HG03342 (cell line): ENCODE data around the gene PAMR1.

Experiments
- ATAC-seq: cut with Tn5 transposase; IDR thresholded peaks from one replicate; pipeline ENCODE4 v1.9.1; 2021; ENCODE audit warnings: mild to moderate bottlenecking, moderate library complexity; ENCODE audit not compliant: unreplicated experiment

The PAMR1 gene

GRCh38 chr11:35461917-35462538 is 63.4 kb downstream of the PAMR1 start:
- no peak for ATAC-seq

DNA sequence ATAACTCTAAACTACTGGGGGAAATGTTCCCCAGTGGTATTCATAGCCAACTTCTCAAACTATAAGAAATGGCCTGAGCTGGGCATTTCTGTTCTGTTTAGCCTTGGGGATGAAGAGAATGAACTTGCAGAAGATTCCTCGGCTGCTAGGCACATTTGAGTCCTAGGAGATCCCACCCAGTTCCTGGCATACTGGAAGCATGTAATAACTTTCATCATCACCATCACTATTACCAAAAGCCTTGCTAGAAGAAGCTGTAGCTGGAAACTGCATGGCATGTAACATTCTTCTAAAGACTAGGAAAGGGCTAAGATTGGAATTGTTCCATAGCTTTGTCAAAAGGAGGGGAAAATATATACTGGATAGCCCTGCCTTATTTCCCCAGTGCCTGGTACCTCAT is 65.9 kb downstream of the PAMR1 start:
- no peak for ATAC-seq

GRCh38 chr11:35458846-35459245 is 66.6 kb downstream of the PAMR1 start:
- ATAC-seq = no peak

DNA sequence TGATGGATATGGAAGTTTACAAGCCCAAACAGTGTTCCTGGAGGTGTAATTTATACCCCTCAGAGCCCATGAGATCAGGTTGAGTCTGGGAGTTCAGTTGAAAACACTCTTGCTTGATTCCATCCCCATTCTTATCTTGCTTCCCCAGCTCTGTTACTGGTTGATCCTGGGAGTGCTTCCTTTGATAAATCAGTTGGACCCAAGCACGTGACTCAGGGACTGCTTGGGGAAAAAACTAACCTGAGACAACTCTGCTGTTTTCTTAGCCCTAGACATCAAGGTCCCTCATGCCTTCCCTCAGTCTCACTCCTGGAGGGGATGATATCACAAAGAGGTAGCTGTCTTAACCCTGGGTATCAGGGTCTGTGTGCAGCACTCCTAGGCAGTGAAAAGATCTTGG is 71.1 kb downstream of the PAMR1 start:
- ATAC-seq = no peak

GRCh38 chr11:35436581-35437250 is 88.7 kb downstream of the PAMR1 start:
- no peak for ATAC-seq

DNA sequence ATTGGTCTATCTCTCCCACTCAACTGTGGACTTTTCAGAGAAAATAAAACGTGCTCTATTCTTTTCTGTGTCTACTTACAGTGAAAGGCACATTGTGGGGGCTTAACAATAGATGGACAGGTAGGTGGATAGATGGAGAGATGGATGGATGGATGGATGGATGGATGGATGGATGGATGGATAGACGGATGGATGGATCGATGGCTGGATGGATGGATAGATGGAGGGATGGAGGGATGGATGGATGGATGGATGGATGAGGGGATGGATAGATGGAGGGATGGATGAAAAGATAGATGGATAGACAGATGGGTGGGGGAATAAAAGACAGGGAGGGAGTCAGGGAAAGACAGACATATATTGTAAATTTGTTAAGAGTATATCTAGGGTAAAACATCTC is 91.8 kb downstream of the PAMR1 start:
- ATAC-seq = no peak

GRCh38 chr11:35432464-35432863 is 93.0 kb downstream of the PAMR1 start:
- no peak for ATAC-seq

DNA sequence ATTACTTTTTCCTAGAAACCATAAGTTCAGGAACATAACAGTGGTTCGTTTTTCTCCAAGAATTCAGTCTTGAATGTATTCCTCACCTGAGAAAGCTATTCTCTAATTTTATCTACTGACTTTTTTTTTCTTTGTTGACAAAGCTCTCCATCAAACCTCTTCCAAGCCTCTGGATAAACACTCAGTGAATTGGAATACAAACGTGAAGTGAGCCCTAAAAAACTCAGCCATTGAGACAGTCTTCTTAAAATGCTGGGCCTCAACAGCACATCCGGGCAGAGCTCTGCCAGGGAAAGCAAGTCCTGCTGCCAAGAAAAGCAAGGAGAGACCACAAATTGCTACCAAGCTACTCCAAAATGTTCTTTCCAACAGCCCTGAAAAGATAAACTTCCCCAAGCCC is 98.3 kb downstream of the PAMR1 start:
- no peak for ATAC-seq

DNA sequence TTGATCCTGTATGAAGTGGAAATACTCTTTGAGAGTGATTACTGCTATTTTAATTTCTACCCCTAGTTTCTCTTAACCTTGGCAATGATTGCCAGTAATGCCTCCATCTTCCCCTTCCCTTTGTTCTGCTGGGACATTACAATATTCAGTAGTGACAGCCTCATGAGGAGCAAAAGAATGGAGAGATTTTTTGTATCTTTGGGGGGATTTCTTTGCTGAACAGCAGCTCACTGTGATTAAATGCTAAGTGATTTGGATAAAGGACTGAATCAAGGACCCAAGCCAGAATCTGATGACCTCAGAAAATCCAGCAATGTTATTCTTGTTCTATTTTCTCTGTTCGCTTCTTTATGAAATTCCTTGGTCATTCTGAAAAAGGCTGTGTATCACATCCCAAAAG is 99.1 kb downstream of the PAMR1 start:
- no peak for ATAC-seq

DNA sequence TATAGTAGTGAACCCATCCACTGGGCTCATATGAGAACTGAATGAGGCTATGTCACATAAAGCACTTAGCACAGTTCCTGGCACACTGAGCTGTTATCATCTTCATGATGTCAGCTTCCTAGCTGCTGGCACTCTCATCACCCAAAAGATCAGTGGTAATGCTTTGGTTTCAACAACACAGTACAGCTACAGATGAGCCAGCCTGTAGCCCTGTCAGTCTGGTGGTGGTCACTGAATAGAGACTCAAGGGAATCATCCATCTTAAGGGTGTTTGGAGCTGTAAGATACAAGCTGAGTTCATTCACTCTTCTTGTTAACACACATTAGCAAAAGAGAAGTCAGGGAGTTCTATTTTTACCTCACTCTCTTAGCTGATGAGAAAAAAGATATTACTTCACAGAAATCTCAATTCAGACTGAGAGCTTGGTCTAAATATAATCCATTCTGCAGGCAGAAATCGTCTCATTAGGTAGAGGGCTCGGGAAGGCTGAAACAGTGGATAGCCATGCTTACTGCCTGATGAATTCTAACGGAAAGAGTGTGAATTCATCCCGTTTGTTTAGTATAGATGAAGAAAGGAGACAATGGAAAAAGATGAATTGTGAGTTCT is 99.7 kb downstream of the PAMR1 start:
- no peak for ATAC-seq

- no peak for ATAC-seq
Measured at GRCh38 chr11:35424157-35424940, 101.1 kb downstream of the PAMR1 start.

DNA sequence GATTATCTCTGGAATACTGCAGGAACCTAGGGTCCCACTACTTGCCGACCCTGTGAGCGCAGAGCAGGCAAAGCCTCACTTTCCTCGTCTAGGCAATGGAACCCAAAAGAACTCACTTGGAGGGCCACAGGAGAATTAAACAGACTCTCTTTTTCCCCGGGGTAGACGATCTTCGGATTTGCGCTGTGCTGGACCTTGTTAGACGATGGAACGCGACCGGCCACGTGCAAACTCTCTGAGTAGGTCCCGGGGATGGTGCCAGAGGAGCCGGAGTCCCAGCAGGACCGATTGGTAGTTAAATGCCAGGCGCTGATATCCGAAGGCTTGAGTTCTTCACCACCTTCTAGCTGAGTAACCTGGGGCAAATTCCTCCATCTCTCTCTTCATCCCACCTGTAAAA is 105.0 kb downstream of the PAMR1 start:
- no peak for ATAC-seq

DNA sequence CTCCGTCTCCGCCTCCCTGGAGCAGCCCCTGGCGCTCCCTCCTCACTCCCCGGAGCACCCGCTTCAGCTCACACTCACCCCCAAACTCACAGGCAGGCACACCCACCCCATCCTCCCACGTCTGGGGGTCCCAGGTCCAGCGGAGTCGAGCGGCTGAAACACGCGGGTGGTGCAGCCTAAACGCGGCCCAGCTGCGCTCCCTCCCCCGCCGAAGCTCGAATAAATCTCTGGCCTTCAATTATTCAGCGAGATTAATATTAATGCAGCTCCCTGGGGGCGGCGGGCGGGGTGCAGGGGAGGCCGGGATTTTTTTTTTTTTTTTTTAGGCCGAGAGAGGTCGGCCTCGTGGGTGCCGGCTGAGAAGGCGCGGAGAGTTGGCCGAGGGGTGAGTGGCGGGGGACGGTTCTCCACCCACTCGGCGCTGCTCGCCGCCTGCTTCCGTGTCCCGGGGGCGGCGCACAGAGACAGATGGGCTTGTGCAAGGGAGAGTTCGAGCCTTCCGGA is 105.5 kb downstream of the PAMR1 start:
- no peak for ATAC-seq

DNA sequence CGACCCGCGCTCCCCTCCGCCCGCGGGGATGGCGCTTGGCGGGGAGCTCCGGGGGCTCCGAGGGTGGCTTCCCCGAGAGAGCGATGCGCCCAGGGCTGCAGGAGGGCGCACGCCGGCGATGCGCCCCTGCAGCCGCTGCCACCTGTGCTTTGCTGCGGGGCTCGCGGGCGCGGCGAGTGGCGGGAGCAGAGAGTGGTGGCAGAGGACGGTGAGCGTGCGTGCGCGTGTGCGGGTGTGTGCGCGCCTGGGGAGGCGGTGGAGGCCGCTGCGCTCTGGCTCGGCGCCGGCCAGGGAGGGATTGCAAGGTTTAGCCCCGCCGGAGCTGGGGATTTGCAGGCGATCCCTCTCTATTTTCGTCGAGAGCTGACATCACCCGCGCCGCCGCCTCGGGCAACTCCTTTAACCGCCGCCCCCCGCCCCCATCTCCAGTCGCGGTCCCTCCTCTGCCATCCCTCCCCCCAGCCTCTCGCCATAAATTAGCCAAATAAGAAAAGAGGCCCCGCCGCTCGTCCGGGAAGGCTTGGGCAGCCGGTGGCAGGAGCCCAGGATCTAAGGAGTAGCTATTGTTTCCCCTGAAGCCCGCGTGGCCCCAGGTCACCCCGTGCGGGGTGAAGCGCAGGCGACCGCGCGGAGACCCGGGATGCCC is 106.1 kb downstream of the PAMR1 start, which contains the start of gene SLC1A2:
Gene SLC1A2, minus strand, starts transcription at position 375 of the 646 bp plus-strand sequence. CDS start 592 bp downstream, outside the sequence.
- ATAC-seq = no peak

- no peak for ATAC-seq
Measured at GRCh38 chr11:35418282-35419183, 106.9 kb downstream of the PAMR1 start.

DNA sequence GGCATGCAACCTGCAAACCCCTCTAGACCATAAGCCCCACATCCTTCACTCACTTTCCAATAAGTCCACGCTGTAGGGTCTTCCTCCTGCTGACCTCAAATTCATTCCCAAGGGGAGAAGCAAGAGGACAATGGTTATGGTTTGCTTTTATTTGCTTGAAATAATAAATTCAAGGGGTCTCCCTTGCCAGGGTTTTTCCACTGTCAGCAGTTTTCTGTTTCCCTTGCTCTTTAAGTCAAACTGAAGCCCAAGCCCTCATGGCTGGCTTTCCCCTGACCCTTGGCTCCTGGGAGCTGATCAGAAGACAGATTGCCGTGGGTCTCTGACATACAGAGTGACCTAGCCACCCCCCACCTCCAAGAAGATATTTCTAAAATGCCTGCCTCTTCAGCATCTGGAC is 109.9 kb downstream of the PAMR1 start:
- ATAC-seq = no peak

- no peak for ATAC-seq
Measured at GRCh38 chr11:35414776-35415175, 110.6 kb downstream of the PAMR1 start.

- ATAC-seq = no peak
Measured at GRCh38 chr11:35414311-35414710, 111.1 kb downstream of the PAMR1 start.

DNA sequence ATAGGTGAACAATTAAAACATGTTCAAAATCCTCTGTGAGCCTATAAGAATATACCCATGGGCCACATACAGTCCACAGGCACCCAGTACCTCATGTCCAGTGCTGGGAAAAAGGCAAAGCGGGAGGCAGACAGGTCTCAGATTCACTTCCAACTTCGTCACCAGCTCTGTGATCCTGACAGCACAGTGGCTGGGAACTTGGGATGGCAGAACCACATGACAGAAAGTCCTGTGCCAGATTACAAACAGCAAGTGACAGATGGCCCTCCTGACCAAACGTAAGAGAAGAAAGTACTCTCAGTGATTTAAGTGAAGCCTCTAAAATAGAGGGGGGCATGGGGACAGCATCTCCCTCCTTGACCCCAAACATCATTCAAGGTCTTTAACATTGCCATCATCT is 111.8 kb downstream of the PAMR1 start:
- no peak for ATAC-seq

DNA sequence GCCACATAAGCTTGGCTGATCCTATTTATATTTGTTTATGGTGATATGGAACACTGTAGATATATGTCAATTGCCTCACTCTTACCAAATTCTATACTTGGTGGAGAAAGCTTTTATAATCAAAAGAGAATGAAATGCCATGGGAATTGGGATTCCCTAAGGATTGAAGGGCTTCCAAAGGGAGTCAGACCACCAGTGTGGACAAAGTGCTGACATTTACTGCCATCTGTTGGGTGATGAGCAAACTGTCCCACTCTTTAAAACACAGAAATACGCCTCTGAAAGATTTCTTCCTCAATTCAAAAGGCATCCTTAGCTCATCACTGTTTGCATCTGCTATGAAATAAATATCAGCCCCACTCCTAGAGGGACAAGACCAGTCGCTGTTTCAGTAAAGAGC is 113.1 kb downstream of the PAMR1 start:
- ATAC-seq = no peak
